PFSK-1 (cell line): ENCODE results near the gene ARPP21.

Source experiments
- FOXP2 ChIP-seq: optimal IDR thresholded peaks from 2 replicates; pipeline ENCODE3; 2011; ENCODE audit warnings: borderline replicate concordance, control low read depth, inconsistent platforms; ENCODE audit not compliant: insufficient read depth; ENCODE audit errors: extremely low read length, extremely low read depth
- POLR2AphosphoS5 ChIP-seq: IDR thresholded peaks from 2 replicates; pipeline ENCODE4 v1.6.1; 2012; ENCODE audit warnings: low read depth, mild to moderate bottlenecking, control low read depth, low read length, moderate library complexity
- REST ChIP-seq, 2 experiments: IDR thresholded peaks; 2 replicates each; pipeline versions ENCODE4 v1.6.1 to v1.8.0; 2011 to 2012; ENCODE audit warnings: low read depth in 2 of 2, low read length in 2 of 2, control low read depth in 1 of 2, inconsistent platforms in 1 of 2, mild to moderate bottlenecking in 1 of 2, moderate library complexity in 1 of 2; ENCODE audit not compliant: insufficient read depth in 1 of 2
- SIN3A ChIP-seq: IDR thresholded peaks from 2 replicates; pipeline ENCODE4 v1.6.1; 2012; ENCODE audit warnings: mild to moderate bottlenecking, low read length, moderate library complexity, borderline replicate concordance; ENCODE audit not compliant: insufficient read depth
- TAF1 ChIP-seq: IDR thresholded peaks from 2 replicates; pipeline ENCODE4 v1.6.1; 2012; ENCODE audit warnings: low read length, control low read depth, borderline replicate concordance; ENCODE audit not compliant: insufficient read depth

Gene ARPP21

GRCh38 chr3:35646081-35646480 is 6.8 kb downstream of the ARPP21 start:
- no peak for TF ChIP-seq FOXP2
- no peak for TF ChIP-seq TAF1
- no peak for TF ChIP-seq REST (IDR thresholded peaks at IDR 0.05; ENCODE audit: insufficient read depth in 1 of 2, low read depth in 2 of 2, low read length in 2 of 2)
- no peak for TF ChIP-seq POLR2AphosphoS5
- no peak for TF ChIP-seq SIN3A

- no peak for TF ChIP-seq SIN3A
- TF ChIP-seq REST (IDR thresholded peaks at IDR 0.05; ENCODE audit: insufficient read depth in 1 of 2, low read depth in 2 of 2, low read length in 2 of 2), result no peak
- no peak for TF ChIP-seq TAF1
- no peak for TF ChIP-seq FOXP2
- no peak for TF ChIP-seq POLR2AphosphoS5
Measured at GRCh38 chr3:35647461-35647860, 8.1 kb downstream of the ARPP21 start.

- no peak for TF ChIP-seq REST (IDR thresholded peaks at IDR 0.05; ENCODE audit: insufficient read depth in 1 of 2, low read depth in 2 of 2, low read length in 2 of 2)
- TF ChIP-seq POLR2AphosphoS5, result no peak
- no peak for TF ChIP-seq TAF1
- TF ChIP-seq FOXP2, result no peak
- no peak for TF ChIP-seq SIN3A
Measured at GRCh38 chr3:35648347-35648746, 9.0 kb downstream of the ARPP21 start.

GRCh38 chr3:35649405-35649804 is 10.1 kb downstream of the ARPP21 start:
- TF ChIP-seq SIN3A, result no peak

GRCh38 chr3:35651426-35651825 is 12.1 kb downstream of the ARPP21 start:
- no peak for TF ChIP-seq SIN3A
- no peak for TF ChIP-seq POLR2AphosphoS5
- TF ChIP-seq FOXP2, result no peak
- no peak for TF ChIP-seq REST (IDR thresholded peaks at IDR 0.05; ENCODE audit: insufficient read depth in 1 of 2, low read depth in 2 of 2, low read length in 2 of 2)
- TF ChIP-seq TAF1, result no peak

- TF ChIP-seq POLR2AphosphoS5, result no peak
- TF ChIP-seq SIN3A, result no peak
- no peak for TF ChIP-seq TAF1
- no peak for TF ChIP-seq FOXP2
- TF ChIP-seq REST (IDR thresholded peaks at IDR 0.05; ENCODE audit: insufficient read depth in 1 of 2, low read depth in 2 of 2, low read length in 2 of 2), result no peak
Measured at GRCh38 chr3:35651851-35652250, 12.5 kb downstream of the ARPP21 start.
